NCI-H748 (cell line): ENCODE measurements around the gene RNF220.
"Not testable (repeated sequence)": the region's sequence is repeated elsewhere in the genome, so short reads cannot be mapped to it uniquely, and the experiment has no call there.

Source experiments
- DNase-seq: peaks from one replicate; lab custom pipeline; 2025; ENCODE audit not compliant: unreplicated experiment; lab: John Stamatoyannopoulos, UW

The RNF220 gene

DNA sequence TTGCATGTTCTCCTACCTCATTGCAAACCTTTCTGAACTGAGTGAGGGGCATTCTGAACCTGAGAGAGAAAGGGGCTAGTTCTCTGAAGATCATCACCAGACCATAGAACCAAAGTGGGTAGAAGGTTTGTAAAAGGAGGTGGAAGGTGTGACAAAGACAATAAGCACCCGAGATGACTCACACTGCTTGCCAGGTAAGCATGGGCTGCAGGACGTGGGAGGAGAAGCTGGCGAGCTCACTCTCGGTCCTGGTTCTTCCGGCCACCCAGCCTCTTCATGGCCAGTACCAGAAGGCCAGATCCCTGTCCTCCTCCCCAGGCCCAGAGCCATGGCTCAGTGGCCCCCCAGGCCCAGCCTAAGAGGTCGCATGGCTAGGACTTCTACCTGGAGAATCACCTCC, 140.9 kb downstream of the RNF220 start:
- no peak for DNase-seq

GRCh38 chr1:44546403-44547053, 141.5 kb downstream of the RNF220 start:
- no peak for DNase-seq

- DNase-seq, result no peak
Measured at GRCh38 chr1:44547361-44547760, 142.3 kb downstream of the RNF220 start.

- no peak for DNase-seq
Measured at GRCh38 chr1:44547837-44548236, 142.8 kb downstream of the RNF220 start.

- DNase-seq, result no peak
Measured at GRCh38 chr1:44549510-44549909, 144.5 kb downstream of the RNF220 start.

DNA sequence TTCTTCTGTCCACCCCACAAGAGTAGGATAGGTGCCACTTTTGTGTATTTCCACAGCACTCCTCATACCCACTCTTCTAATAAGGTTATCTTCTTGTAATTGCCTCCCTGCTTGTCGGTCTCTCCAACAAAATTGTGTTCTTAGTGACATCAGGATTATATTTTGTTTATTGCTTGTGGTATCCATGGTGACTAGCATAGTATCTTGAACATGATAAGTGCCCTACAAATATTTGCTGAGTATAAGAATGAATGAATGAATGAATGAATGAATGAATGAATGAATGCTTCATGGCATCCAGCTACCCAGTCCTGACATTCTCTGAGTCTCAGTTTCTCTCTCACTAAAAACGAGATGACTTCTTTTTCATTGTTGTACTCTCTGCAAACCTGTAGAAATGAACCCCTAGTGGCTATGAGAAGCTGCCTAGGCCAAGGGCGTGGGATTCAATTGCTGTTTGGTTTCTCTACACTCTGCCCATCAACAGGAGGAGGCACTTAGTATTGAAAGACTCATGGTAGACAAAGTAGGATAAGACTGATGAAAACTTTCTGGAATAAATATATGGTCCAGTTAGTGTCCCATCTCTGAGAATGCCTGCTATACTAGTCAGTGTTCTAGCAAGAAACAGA, 148.2 kb downstream of the RNF220 start:
- DNase-seq, result peak; percentile 40

DNA sequence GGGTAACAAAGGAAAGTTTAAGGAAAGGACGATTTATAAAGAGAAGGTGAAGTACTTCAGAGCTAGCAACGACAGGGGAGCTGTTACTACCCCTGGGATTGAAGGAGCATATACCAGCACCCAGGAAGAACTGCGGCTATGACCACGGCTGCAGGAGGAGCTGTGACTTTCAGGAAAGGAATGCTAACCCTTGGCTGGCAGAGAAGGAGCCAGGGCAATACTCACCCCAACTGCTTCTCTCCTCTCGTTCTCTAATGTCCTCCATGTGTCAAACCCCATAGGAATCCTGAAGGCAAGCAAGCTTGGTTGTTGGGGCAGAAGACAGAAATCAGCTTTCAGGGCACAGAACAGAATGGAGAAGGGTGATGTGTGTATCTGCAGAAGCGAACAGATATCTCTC, 148.7 kb downstream of the RNF220 start:
- DNase-seq, result no peak

DNA sequence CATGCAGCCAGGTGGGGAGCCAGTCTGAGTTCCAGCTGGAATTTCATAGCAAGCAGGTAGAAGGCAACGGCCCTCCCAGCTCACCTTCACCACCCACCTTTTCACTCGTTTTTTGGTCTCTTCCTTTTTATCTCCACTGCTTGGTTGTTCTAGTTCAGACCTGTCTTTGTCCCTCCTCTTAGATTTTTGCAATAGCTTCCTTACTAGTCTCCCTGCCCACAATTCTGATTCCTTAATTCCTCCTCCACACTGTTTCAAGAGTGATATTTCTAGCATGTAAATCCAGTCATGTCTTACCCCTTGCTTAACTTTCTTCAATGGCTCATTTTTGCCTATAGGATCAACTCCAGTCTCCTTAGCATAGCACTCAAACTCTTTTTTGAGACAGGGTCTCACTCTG, 149.7 kb downstream of the RNF220 start:
- DNase-seq, result no peak

DNA sequence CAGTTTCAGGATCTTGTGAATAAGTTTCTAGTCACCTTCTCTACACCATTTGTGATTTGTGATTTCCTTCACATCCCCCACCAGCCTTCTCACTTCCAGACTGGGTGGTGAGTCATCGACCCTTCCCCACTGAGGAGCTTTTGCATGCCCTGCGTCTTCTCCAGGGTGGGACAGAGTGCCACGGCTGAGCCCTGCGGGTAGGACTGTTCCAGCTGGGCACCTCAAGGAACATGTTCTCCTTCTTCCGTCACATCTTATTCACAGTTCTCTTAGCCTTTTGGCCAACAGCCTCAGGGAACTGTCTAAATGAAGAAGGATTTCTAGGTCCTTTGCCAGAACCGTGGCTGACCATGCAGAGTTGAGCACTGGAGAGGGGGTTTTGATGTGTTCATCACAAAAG, 152.7 kb downstream of the RNF220 start:
- DNase-seq, result no peak

DNA sequence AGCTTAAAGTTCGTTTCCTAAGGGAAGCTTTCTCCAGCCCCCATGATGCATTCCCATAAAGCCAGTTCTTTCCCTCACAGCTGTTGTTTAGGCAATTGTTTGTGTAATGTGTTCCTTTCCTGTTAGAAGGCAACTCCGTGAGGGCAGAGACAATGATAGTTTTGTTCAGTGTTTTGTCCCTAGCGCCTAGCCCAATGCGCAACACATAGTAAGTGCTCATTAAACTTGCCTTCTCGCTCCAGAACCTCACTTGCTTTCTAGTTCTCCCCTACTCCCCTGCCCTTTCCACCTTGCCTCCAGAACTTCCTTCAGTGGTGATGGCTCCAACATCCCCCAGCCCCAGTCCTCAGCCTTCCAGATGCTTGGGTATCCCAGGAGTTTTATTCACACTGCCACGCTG, 153.8 kb downstream of the RNF220 start:
- DNase-seq, result no peak

GRCh38 chr1:44559330-44559729, 154.3 kb downstream of the RNF220 start:
- DNase-seq, result no peak

- DNase-seq, result no peak
Measured at GRCh38 chr1:44559913-44560312, 154.9 kb downstream of the RNF220 start.

DNA sequence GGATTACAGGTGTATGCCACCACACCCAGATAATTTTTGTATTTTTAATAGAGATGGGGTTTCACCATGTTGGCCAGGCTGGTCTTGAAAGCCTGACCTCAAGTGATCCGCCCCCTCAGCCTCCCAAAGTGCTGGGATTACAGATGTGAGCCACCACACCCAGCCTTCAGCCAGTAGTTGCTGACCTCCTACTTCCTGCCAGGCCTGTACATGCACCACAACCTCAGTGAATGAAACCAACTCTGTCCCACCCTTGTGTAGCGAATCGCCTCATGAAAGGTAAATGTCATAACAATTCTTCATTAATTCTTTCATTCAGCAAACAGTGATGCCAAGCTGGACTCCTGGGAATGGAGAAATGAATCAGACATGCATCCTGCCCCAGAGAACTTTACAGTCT, 155.6 kb downstream of the RNF220 start:
- DNase-seq, result not testable (repeated sequence)

GRCh38 chr1:44565259-44565750, 160.2 kb downstream of the RNF220 start:
- no peak for DNase-seq

DNA sequence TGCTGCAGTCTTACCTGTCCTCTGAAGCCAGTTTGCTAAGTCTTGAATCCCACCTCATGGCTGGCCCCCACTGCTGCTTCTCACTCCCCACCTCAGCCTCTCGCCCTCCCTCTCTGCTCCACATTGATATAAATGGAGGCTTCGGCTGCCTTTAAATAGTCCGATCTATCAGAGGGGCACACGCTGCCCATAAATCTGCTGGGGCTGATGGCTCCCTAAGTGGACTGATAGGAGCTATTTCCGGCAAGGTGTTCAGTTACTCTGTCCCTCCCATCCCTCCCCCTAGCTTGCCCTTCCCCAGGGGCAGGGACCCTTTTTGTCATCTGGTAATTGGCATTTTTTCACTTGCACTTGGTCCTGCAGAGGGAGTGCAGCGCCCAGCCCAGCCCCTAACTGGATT, 160.8 kb downstream of the RNF220 start:
- no peak for DNase-seq

GRCh38 chr1:44566281-44567046, 161.4 kb downstream of the RNF220 start:
- no peak for DNase-seq

- no peak for DNase-seq
Measured at GRCh38 chr1:44568128-44568900, 163.3 kb downstream of the RNF220 start.

- no peak for DNase-seq
Measured at GRCh38 chr1:44569491-44569890, 164.4 kb downstream of the RNF220 start.

DNA sequence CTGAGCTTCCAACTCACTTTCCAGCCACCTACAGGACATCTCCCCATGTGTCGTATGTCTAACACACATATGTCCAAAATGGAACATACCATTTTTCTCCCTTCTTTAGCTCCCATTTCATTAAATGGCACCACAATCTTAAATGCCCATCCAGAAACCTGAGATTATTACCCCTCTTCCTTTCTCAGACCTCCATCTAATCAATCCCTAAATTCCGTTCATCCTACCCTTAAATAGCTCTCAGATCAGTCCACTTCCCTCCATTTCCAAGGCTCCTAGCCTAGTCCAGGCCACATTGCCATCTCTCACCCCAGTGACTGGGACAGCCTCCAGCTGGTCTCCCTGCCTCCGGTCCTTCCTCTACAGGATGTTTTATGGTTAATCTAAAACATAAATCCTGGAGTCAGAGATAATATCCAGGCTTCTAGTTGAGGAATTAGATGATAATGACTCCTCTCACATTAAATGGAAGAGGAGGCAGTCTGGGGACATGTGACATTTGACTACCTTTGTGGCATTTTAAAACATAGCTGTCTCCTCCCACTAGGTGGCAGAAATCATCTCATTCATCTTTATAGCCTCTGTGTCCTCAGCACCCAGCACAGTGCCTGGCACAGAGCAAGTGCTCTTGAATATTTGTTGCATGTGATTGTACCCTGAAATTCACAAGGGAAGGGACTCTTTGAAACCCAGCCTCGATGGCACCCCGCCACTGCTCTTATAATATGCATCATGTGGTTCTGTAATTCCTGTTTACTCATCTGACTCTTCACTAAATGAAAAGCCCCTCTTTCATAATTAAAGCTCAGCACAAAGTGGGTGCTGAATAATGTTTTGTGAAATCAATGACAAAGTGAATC, 166.9 kb downstream of the RNF220 start:
- DNase-seq, result peak; percentile 39

DNA sequence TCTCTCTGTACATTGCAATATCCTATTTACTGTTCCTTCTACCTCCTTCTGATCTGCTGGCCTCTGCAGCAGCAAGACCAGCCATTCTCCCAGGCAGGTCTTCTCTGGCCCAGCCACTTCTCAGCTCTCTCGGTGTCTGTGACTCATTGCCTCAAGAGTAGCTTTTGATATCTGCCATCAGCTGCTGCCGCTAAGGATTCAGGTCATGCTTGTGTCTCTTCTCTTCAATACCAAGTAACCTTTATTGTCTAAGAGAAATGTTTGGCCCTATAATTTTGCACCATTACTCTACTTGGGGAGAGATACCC, 167.5 kb downstream of the RNF220 start:
- no peak for DNase-seq

- DNase-seq, result no peak
Measured at GRCh38 chr1:44575396-44575795, 170.3 kb downstream of the RNF220 start.
